ENCODE measurements around the gene MYRIP.

Gene MYRIP

DNA sequence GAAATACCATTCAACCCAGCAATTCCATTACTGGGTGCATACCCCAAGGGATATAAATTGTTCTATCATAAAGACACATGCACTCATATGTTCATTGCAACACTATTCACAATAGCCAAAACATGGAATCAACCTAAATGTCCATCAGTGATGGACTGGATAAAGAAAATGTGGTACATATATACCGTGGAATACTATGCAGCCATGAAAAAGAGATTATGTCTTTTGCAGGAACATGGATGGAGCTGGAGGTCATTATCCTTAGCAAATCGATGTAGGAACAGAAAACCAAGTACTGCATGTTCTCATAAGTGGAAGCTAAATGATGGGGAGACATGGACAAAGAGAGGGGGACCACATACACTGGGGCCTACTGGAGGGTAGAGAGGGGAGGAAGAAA, 5.5 kb upstream of the MYRIP start:
- peaks cover 9% of the 10 kb centered on the region for H3K4me1 Mint-ChIP-seq
- H3K4me3 Mint-ChIP-seq = no peak overlapping the region
- H3K27me3 Mint-ChIP-seq (ENCODE audit: low read depth, poor library complexity) = peaks cover 36% of the 10 kb centered on the region
- no peak overlapping the region for H3K27ac Mint-ChIP-seq
- no peak for DNase-seq
- peaks cover 11% of the 10 kb centered on the region for H3K9me3 Mint-ChIP-seq
- no peaks in the 10 kb centered on the region for H3K36me3 Mint-ChIP-seq (ENCODE audit: low read depth)
- TF ChIP-seq, protein P1, sequence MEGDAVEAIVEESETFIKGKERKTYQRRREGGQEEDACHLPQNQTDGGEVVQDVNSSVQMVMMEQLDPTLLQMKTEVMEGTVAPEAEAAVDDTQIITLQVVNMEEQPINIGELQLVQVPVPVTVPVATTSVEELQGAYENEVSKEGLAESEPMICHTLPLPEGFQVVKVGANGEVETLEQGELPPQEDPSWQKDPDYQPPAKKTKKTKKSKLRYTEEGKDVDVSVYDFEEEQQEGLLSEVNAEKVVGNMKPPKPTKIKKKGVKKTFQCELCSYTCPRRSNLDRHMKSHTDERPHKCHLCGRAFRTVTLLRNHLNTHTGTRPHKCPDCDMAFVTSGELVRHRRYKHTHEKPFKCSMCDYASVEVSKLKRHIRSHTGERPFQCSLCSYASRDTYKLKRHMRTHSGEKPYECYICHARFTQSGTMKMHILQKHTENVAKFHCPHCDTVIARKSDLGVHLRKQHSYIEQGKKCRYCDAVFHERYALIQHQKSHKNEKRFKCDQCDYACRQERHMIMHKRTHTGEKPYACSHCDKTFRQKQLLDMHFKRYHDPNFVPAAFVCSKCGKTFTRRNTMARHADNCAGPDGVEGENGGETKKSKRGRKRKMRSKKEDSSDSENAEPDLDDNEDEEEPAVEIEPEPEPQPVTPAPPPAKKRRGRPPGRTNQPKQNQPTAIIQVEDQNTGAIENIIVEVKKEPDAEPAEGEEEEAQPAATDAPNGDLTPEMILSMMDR (IDR thresholded peaks at IDR 0.05) = no peak

GRCh38 chr3:39804951-39805350, 4.5 kb upstream of the MYRIP start:
- Mint-ChIP-seq H3K27me3 (ENCODE audit: low read depth, poor library complexity) (peaks cover 42% of the 10 kb centered on the region), H3K36me3 (ENCODE audit: low read depth) (no peaks in the 10 kb centered on the region), H3K4me3 (no peak overlapping the region), H3K4me1 (peaks cover 11% of the 10 kb centered on the region), H3K9me3 (peaks cover 11% of the 10 kb centered on the region), H3K27ac (no peak overlapping the region)
- DNase-seq = no peak
- TF ChIP-seq, protein P1 (IDR thresholded peaks at IDR 0.05) = no peak

GRCh38 chr3:39805650-39806049, 3.8 kb upstream of the MYRIP start:
- H3K27me3 Mint-ChIP-seq (ENCODE audit: low read depth, poor library complexity) = peaks cover 49% of the 10 kb centered on the region
- H3K27ac Mint-ChIP-seq = no peak overlapping the region
- peaks cover 18% of the 10 kb centered on the region for H3K4me1 Mint-ChIP-seq
- no peak overlapping the region for H3K4me3 Mint-ChIP-seq
- TF ChIP-seq, protein P1 (IDR thresholded peaks at IDR 0.05) = no peak
- H3K9me3 Mint-ChIP-seq = peaks cover 11% of the 10 kb centered on the region
- H3K36me3 Mint-ChIP-seq (ENCODE audit: low read depth) = no peaks in the 10 kb centered on the region
- DNase-seq = no peak

- no peak overlapping the region for H3K4me3 Mint-ChIP-seq
- TF ChIP-seq, protein P1 (IDR thresholded peaks at IDR 0.05) = no peak
- H3K27me3 Mint-ChIP-seq (ENCODE audit: low read depth, poor library complexity) = peaks cover 60% of the 10 kb centered on the region
- peaks cover 11% of the 10 kb centered on the region for H3K9me3 Mint-ChIP-seq
- H3K4me1 Mint-ChIP-seq = peaks cover 24% of the 10 kb centered on the region
- no peak overlapping the region for H3K27ac Mint-ChIP-seq
- no peaks in the 10 kb centered on the region for H3K36me3 Mint-ChIP-seq (ENCODE audit: low read depth)
- no peak for DNase-seq
Observed at GRCh38 chr3:39806820-39807219, 2.6 kb upstream of the MYRIP start.

- H3K27ac Mint-ChIP-seq = no peak overlapping the region
Observed at GRCh38 chr3:39808467-39809180, 785 bp upstream of the MYRIP start.

More at GRCh38 chr3:39808467-39809180, 785 bp upstream of the MYRIP start:
- Mint-ChIP-seq H3K36me3 (ENCODE audit: low read depth) (no peaks in the 10 kb centered on the region), H3K27me3 (ENCODE audit: low read depth, poor library complexity) (peaks cover 78% of the 10 kb centered on the region), H3K4me3 (peak overlapping the region; percentile 92), H3K9me3 (peaks cover 6% of the 10 kb centered on the region), H3K4me1 (peaks cover 24% of the 10 kb centered on the region)
- peak; percentile 53 for DNase-seq
- TF ChIP-seq, protein P1 (IDR thresholded peaks at IDR 0.05) = no peak

All from nephron progenitor cell (in vitro differentiated cells).